Liver (tissue), 5 donors: ENCODE data around the gene MMP23B. TPM values are rescaled to one million over a fixed set of nuclear protein-coding genes. Genes with fewer than 3 reads are reported as not detected.

Experiments
- FOXA1 ChIP-seq: IDR thresholded peaks from 2 replicates; pipeline ENCODE4 v1.6.1; 2016; ENCODE audit warnings: antibody characterized with exemption
- HNF4G ChIP-seq: IDR thresholded peaks from 2 replicates; pipeline ENCODE4 v1.6.1; 2016; ENCODE audit warnings: antibody characterized with exemption
- JUND ChIP-seq, 2 donors: IDR thresholded peaks; 2 replicates each; pipeline ENCODE4 v1.6.1; 2016; ENCODE audit warnings: antibody characterized with exemption in 2 of 2
- REST ChIP-seq: IDR thresholded peaks from 2 replicates; pipeline ENCODE4 v1.6.1; 2016; ENCODE audit warnings: antibody characterized with exemption, mild to moderate bottlenecking
- polyA plus RNA-seq, 2 donors: library from polyadenylated mRNA; stranded (reverse) in 1 of 2; unstranded in 1 of 2; fragments of 200-250 nt in 1 of 2; fragments of >200 nt in 1 of 2; fragmentation: Nextera tagmentation in 1 of 2; extraction: Ambion mirVana in 1 of 2; gene quantifications; one replicate each; pipeline versions ENCODE4 v1.2.1 to v1.2.3, GENCODE V29; 2013 to 2015
- total RNA-seq, 2 donors: library from RNA; depleted of rRNA; stranded (reverse); fragments of >200 nt; gene quantifications; one replicate each; pipeline ENCODE4 v1.2.3, GENCODE V29; 2014
- TF ChIP-seq, protein P1 (sequence below): IDR thresholded peaks from 2 replicates; pipeline ENCODE4 v1.6.1; 2016; ENCODE audit warnings: antibody characterized with exemption
- TF ChIP-seq, protein P2 (sequence below): IDR thresholded peaks from 2 replicates; pipeline ENCODE4 v1.6.1; 2016; ENCODE audit warnings: antibody characterized with exemption
- donor health status: healthy.
- donor health status: healthy.
- donor health status: healthy.

Gene MMP23B
- total and polyA plus RNA-seq, 4 donors: 0.92 to 4.2 (median 1.5) TPM

GRCh38 chr1:1683104-1683905 lies 51.3 kb downstream of the MMP23B start (continued):
- TF ChIP-seq, protein P1, sequence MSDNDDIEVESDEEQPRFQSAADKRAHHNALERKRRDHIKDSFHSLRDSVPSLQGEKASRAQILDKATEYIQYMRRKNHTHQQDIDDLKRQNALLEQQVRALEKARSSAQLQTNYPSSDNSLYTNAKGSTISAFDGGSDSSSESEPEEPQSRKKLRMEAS: no peak
- TF ChIP-seq HNF4G (no peak), FOXA1 (no peak), REST (no peak), JUND (IDR thresholded peaks at IDR 0.05) (no peak)
- TF ChIP-seq, protein P2, sequence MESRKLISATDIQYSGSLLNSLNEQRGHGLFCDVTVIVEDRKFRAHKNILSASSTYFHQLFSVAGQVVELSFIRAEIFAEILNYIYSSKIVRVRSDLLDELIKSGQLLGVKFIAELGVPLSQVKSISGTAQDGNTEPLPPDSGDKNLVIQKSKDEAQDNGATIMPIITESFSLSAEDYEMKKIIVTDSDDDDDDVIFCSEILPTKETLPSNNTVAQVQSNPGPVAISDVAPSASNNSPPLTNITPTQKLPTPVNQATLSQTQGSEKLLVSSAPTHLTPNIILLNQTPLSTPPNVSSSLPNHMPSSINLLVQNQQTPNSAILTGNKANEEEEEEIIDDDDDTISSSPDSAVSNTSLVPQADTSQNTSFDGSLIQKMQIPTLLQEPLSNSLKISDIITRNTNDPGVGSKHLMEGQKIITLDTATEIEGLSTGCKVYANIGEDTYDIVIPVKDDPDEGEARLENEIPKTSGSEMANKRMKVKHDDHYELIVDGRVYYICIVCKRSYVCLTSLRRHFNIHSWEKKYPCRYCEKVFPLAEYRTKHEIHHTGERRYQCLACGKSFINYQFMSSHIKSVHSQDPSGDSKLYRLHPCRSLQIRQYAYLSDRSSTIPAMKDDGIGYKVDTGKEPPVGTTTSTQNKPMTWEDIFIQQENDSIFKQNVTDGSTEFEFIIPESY: no peak

Other genes starting within 250 kb of the MMP23B start
- 100 to 1,000 TPM in 1 of 2 donors, 10 to 100 TPM in 1; 47.3 to 170 TPM for gene CCNL2, start 232.8 kb upstream of the MMP23B start, total RNA-seq
- gene CCNL2, start 232.8 kb upstream of the MMP23B start, polyA plus RNA-seq: 100 to 1,000 TPM in 1 of 2 donors, 10 to 100 TPM in 1; 46.4 to 160 TPM
- 10 to 100 TPM; 47.8 to 47.9 TPM for gene MRPL20, start 224.9 kb upstream of the MMP23B start, total RNA-seq
- 100 to 1,000 TPM; 100 to 170 TPM for gene MRPL20, start 224.9 kb upstream of the MMP23B start, polyA plus RNA-seq
- gene ANKRD65, start 210.9 kb upstream of the MMP23B start, total RNA-seq: under 1 TPM; 0.14 to 0.17 TPM
- gene ANKRD65, start 210.9 kb upstream of the MMP23B start, polyA plus RNA-seq: under 1 TPM; 0.30 to 0.31 TPM
- 10 to 100 TPM; 22.8 to 41.6 TPM for gene VWA1, start 196.5 kb upstream of the MMP23B start, total RNA-seq
- 10 to 100 TPM; 18.3 to 81.3 TPM for gene VWA1, start 196.5 kb upstream of the MMP23B start, polyA plus RNA-seq
- 1 to 10 TPM in 1 of 2 donors, under 1 TPM in 1; 0.19 to 1.3 TPM for gene ATAD3C, start 182.5 kb upstream of the MMP23B start, total RNA-seq
- 1 to 10 TPM in 1 of 2 donors, under 1 TPM in 1; 0.51 to 4.8 TPM for gene ATAD3C, start 182.5 kb upstream of the MMP23B start, polyA plus RNA-seq
- 10 to 100 TPM in 1 of 2 donors, 1 to 10 TPM in 1; 9.3 to 14.3 TPM for gene ATAD3B, start 160.4 kb upstream of the MMP23B start, total RNA-seq
- gene ATAD3B, start 160.4 kb upstream of the MMP23B start, polyA plus RNA-seq: 10 to 100 TPM in 1 of 2 donors, 1 to 10 TPM in 1; 6.4 to 11.3 TPM
- gene ATAD3A, start 120.0 kb upstream of the MMP23B start, total RNA-seq: 10 to 100 TPM; 14.0 to 17.7 TPM
- 10 to 100 TPM in 1 of 2 donors, 1 to 10 TPM in 1; 7.2 to 20.0 TPM for gene ATAD3A, start 120.0 kb upstream of the MMP23B start, polyA plus RNA-seq
- under 1 TPM; 0.14 to 0.33 TPM for gene TMEM240, start 91.5 kb upstream of the MMP23B start, total RNA-seq
- gene TMEM240, start 91.5 kb upstream of the MMP23B start, polyA plus RNA-seq: under 1 TPM in 1 of 2 donors, not detected in 1; 0.33 TPM
- 10 to 100 TPM; 35.4 to 40.4 TPM for gene SSU72, start 57.3 kb upstream of the MMP23B start, total RNA-seq
- gene SSU72, start 57.3 kb upstream of the MMP23B start, polyA plus RNA-seq: 10 to 100 TPM; 48.2 to 57.4 TPM
- under 1 TPM; 0.08 to 0.37 TPM for gene FNDC10, start 32.0 kb upstream of the MMP23B start, total RNA-seq
- gene FNDC10, start 32.0 kb upstream of the MMP23B start, polyA plus RNA-seq: under 1 TPM; 0.13 to 0.58 TPM
- 10 to 100 TPM; 19.8 to 33.0 TPM for gene MIB2, start 16.7 kb upstream of the MMP23B start, total RNA-seq
- 10 to 100 TPM in 1 of 2 donors, 1 to 10 TPM in 1; 9.8 to 18.7 TPM for gene MIB2, start 16.7 kb upstream of the MMP23B start, polyA plus RNA-seq
- 1 to 10 TPM; 5.1 to 6.9 TPM for gene CDK11B, start 26.8 kb downstream of the MMP23B start, total RNA-seq
- gene CDK11B, start 26.8 kb downstream of the MMP23B start, polyA plus RNA-seq: 10 to 100 TPM in 1 of 2 donors, 1 to 10 TPM in 1; 8.0 to 12.2 TPM
- gene SLC35E2B, start 60.6 kb downstream of the MMP23B start, total RNA-seq: 10 to 100 TPM; 13.4 to 19.3 TPM
- 10 to 100 TPM; 11.1 to 11.7 TPM for gene SLC35E2B, start 60.6 kb downstream of the MMP23B start, polyA plus RNA-seq
- 10 to 100 TPM; 13.8 to 17.0 TPM for gene CDK11A, start 92.2 kb downstream of the MMP23B start, total RNA-seq
- 10 to 100 TPM; 13.7 to 14.1 TPM for gene CDK11A, start 92.2 kb downstream of the MMP23B start, polyA plus RNA-seq
- gene NADK, start 146.3 kb downstream of the MMP23B start, total RNA-seq: 100 to 1,000 TPM in 1 of 2 donors, 10 to 100 TPM in 1; 39.2 to 105 TPM
- gene NADK, start 146.3 kb downstream of the MMP23B start, polyA plus RNA-seq: 10 to 100 TPM; 77.9 to 89.4 TPM